NCI-H128 (cell line): ENCODE measurements around the gene SIDT1.

Experiments used
- DNase-seq: peaks from one replicate; lab custom pipeline; 2025; ENCODE audit not compliant: unreplicated experiment; lab: John Stamatoyannopoulos, UW

Gene SIDT1

DNA sequence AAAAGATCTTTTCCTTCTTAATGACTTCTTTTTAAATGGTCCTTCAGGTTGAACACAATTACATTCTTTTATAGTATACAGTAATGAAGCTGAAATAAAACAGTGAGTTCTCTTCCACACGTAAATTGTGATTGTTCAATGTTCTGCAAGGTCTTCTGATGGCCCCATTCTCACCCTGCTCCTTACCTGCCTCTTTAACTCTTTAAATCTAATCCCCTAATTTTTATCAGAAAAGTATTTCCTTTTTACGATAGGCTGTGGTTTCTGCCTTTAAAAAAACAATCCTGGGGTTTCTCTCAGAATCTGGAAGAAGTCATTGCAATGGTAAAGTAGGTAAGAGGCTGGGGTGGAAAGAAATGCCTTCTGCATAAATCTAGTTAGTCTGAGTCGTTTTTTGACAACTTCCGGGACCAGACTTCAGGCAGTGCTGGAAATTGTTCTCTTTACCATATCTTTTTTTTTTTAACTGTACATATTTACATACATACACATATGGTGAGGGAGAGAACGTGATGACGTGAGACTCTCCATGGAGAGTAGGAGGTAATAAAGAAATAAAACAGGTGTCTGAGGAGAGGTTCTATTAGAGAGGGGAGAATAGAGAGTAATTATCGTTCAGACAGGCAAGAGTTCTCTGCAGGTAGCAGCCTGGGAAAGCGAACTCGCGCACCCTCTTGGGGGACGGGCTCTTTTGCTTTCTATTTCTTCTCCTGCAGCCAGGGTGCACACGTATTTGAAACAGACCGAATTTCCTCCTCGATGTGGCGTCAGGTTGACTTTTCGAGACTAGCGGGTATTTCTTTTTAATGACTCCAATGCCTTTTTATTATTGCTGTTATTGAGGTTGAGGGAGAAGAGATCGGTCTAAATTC lies at the start of gene SIDT1:
Gene SIDT1, plus strand, starts transcription at position 730 of the 872 bp plus-strand sequence. CDS start 467 bp downstream, outside the sequence.
- DNase-seq: peak; percentile 51

DNA sequence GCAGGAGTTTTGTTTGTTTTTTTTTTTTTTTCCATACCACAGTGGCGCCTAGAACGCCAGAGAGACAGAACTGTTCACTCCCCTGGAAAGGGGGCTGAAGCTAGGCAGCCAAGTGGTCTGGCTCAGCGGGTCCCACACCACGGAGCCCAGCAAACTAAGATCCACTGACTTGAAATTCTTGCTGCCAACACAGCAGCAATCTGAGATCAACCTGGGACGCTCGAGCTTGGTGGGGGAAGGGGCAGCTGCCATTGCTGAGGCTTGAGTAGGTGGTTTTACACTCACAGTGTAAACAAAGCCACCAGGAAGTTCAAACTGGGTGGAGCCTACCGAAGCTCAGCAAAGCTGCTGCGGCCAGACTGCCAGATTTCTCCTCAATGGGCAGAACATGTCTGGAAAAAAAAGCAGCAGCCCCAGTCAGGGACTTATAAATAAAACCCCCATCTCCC lies 47.2 kb upstream of the SIDT1 start:
- no peak for DNase-seq

DNA sequence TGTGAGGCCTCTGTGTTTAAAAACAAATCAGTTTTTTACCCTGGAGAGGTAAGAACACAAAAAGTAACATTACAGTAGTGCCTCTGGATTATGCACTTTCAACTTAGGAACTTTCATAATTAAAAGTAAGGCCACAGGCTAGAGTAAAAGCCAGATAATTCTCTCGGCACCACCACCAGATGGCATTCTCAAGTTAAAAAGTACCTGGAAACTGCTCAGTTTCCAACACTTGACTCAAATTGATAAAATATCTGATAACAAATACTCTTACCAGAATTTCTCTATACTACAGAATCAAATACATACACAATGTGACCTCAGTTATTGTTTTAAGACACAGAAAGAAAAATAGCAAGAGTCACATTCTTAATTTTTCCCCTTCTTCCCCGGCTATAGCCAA lies 37.3 kb upstream of the SIDT1 start:
- no peak for DNase-seq

DNA sequence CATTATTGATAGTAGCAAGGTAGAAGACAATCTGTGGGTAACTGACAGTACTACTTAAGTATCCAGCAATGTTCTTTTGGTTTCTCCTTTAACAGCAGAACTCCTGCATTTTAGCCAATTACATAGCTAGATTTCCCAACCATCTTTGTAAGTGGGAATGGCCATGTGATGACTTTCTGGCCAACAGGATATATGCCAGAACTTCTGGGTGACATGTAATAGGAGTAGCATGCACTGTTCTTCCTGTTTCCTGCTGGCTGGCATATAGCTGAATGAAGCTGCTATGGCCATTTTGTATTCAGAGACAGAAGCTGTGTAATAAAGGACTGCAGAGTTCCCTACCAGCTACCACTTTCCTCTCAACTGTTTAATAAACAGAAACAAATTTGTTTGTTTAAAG lies 35.4 kb upstream of the SIDT1 start:
- DNase-seq: no peak

DNA sequence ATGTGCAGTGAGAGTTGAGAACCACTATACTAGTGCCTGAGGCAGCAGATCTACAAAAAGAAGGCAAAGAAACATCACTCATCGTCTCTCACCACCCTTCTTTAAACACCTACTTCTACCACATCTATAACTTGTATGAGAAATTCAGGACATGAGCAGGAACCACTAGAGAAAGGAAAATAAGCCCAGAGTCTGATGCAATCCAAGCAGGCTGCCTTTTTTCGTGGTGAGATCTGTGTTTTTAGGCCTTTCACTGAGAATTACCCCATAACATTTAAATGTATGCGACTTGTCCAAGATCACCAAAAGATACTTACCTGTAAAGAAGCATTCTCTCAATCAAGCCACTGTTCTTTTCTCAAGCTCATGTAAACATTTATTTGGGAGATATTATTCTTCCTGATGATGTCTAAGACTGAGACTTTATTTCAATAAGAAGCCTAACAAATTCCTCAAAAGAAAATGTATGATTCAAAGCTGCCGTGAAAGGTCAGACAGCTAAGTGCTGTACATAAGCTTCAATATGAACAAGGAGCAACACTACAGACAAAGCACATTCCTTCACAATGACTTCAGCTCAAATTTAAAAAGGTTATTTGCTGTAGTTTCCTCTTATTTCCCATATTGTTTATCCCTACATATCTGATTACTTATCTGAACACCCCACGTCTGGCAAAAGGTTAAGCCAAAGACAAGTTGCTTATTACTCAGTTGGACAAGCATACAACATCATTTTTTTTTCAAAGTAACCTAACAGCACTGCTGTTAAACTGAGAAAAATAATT lies 33.9 kb upstream of the SIDT1 start:
- no peak for DNase-seq

DNA sequence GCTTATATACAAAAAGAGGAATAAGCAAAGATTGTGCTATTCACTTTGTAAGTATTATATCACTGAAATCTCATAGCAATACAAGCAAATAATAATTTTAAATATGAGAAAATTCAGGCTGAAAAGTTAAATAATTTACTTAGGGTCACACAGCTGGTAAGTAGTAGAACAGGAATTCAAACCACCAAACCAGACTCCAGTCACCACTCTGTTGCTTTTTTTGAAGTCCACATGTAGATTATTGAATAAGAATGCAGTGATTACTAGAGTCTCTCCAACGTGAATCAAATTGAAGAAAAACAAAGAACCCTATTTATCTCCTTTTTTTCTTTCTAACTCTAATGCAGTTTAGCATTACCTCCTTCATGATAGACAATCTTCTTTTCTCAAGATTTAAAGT lies 33.3 kb upstream of the SIDT1 start:
- no peak for DNase-seq

DNA sequence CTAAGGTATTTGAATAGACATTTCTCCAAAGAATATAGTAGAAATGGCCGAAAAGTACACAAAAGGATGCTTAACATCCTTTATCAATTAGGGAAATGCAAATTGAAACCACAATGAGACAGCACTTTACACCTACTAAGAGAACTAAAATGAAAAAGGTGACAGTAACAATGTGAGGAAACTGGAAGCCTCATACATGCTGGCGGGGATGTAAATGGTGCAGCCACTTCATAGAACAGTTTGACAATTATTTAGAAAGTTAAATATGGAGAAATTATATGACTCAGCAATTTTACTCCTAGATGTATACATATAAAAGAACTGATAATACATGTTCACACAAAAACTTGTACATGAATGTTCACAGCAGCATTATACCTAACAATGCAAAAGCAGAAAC lies 30.8 kb upstream of the SIDT1 start:
- no peak for DNase-seq

DNA sequence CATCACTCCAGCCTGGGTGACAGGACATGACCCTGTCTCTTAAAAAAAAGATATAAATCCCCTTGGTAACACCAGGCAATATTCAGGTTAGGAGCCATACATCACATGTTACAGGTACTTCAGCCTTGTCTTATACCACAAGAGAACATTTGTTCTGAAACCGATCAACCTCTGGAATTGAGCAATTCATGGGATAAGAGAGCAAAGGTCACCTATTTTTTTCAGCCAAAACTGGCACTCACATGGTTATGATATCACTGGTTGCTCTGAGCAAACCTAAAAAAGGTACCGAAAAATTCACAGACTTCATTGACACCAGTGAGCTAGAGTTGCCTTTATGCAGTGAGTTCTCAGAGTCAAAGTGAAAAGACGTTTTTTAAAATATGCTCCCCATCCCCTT lies 26.5 kb upstream of the SIDT1 start:
- no peak for DNase-seq

DNA sequence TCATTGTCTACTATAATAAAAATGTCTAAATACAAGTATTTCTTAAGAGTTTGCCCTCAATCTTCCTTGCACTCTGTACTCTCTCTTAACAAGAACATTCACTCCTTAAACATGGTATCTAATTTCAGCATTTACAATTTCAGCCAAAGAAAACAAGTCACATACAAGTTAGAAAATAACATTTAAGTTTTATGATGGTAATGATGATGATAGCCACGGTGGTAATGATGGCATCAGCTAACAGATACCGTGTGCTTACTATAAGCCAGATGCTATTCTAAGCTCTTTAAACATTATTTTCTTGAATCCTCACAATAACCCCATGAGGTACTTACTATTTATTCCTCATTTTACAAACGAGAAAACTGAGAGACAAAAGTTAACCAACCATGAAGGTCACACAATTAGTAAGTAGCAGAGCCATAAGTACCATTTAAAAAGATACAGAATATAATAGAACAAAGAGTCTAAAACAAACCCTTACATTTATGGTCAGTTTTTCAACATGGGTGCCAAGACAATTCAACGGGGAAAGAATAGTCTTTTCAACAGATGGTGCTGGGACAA lies 24.8 kb upstream of the SIDT1 start:
- DNase-seq: no peak

DNA sequence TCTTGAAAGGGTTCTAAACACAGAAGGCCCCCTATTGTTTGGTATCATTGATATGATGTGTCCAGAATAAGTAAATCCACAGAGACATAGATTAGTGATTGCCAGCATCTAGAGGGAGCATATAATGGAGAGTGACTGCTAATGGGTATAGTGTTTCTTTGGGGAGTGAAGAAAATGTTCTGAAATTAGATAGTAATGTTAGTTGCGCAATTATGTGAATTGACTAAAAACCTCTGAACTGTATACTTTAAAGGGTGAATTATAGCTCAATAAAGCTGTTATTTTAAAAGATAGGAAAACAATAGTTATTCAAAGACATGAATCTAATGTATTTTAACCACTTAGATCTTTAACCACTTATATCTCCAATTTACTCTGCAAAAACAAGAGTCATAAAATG lies 23.4 kb upstream of the SIDT1 start:
- no peak for DNase-seq

DNA sequence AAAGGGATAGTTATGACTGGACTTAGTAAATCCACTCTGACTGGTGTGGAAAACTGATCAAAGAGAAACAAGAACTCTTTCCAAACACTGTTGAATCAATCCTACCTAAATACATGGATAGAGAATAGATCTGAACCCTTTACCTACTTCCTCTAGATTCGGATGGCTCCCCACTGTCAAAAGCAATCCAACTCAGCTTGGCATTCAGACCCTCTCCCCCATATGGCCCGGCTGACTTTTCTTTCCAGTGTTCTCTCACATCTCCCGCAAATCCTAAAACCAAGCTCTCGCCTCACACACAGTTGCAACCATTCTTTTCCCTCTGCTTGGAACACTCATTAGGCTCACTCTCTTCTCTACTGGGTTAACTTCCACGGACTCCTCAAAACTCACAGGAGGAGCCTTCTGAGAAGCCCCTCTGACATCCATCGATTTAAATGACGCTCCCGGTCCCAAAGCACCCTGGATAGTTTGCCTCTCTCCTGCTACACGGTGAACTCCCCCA lies 18.0 kb upstream of the SIDT1 start:
- DNase-seq: no peak

DNA sequence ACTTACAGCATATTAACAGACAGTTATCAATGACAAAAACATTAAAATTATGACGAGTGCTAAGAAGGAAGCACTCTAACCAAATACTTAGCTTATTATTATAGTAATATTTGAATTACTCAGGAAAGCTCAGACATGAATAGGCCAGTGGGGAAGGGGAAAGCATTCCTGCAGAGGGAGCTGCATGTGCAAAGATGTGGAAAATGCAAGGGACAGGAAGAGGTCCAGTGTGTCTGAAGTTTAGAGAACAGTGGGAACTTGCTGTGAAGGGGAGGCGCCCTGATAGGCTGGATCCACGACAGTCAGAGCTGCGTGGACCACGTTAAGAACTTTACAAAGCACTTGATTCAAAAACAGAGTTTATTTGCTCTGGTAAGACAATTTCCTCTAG lies 16.2 kb upstream of the SIDT1 start:
- DNase-seq: no peak

DNA sequence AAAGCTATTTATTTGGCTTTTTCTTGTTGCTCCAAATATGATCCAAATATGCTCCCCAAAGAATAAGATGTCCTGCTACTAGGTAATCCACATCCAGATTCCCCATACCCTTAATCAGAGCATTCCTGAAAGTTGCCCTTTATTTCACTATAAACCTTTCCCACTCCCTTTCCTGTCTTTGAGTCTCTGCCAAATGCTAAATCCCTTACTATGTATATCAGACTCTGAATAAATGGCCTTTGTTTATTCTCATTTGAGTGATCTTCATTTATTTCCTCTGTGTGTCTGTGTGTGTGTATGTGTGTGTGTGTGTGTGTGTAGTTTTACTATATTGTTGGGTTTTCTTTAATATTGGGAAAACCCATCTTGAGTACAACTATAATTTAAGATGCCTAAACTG lies 10.4 kb upstream of the SIDT1 start:
- no peak for DNase-seq

DNA sequence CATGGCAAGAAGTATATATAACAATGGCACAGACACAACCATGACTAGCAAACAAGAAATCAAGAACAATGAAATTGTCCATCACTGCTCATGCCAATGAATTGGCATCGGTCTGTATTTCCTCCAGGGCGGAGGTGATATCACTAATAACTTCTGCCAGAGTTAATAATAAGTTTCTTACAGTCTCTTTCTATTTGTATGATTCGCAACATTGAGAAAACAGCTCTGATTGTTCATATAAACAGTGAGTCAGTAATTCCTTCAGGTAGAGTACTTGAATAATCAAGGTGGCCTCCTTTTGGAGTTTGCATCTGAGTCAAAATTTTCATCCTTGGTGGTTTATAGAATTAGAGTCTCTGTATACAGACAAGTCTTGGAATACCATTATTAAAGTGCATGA lies 9.1 kb upstream of the SIDT1 start:
- DNase-seq: no peak

DNA sequence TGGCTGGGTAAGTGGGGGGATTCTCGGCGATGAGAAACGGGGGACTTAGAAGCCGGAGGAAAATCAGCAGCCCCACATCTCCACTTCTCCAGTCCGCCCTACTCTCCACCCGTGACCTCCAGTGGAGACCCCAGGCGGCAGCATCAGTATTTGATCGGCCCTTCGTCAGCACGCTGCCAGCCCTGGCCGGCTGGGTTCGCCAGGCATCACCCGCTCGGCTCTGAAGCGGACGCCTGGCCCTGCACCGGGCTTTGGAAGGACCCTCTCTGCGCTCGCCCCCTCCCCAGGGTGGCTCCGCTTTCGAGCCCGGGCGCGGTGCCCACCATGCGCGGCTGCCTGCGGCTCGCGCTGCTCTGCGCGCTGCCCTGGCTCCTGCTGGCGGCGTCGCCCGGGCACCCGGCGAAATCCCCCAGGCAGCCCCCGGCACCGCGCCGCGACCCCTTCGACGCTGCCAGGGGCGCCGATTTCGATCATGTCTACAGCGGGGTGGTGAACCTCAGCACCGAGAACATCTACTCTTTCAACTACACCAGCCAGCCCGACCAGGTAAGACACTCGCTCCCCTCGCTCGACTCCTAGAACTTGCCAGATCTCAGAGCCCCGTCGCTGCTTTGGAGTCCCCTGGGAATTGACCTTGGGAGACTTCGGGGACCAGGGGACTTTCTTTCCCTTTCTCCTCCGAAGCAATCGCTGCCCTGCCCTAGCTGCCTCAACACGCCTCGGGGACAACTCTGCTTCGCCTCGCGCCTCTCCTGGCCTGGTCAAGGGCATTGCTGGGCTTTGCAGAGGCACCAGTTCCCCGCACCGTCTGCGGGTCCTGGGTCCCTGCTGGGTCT lies 561 bp downstream of the SIDT1 start:
- peak; percentile 40 for DNase-seq

DNA sequence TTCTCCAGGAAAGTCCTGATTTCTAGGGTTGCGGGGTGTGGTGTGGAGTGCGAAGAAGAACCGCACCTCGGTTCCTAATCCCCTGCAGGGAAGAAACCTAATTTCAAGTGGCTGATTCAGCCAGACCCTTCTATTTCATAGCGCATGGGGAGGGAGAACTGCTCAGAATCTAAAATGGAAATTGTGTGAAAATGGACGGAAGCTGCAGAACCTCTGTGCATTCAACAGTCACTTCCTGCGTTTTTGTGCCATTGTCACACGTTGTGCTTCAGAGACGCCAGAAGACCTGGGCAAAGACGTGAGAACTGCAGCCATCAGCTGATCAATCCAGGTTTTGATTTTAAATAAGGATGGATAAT lies 1.2 kb downstream of the SIDT1 start:
- DNase-seq: no peak

DNA sequence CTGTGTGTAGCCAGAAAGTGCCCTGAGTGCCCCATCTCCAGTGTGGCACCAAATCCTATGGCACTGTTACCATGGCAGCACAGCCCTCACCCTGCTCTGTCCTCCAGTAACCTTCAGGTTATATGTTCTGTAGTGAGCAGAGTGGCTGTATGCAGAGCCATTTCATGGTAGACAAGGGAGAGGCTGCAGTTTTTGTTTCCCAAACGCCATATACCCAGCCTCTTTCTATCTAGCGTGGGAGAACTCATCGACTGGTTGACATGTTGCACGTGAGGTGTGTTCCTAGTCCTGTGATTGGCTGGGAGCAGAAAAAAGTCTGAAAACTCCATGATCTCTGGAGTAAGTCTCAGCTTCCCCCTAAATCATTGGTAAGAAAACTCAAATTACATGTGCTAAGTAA lies 2.0 kb downstream of the SIDT1 start:
- DNase-seq: no peak

DNA sequence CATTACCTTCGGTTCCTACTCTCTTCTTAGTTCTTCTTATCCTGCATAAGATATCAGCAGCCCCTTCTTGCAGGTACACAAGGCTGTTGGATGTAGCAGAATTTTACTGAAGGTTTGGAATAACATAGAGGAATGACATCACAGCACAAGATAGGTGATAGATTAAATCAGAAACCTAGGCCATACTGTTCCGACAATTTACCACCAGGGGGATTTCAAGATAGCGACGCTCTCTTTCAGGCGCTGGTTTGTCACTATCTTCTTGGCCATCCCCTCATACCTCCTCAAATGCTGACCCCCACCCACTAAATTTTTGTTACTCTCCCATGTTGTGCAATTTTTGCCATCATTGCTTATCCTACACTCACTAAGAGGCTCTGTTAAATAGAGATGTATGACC lies 3.5 kb downstream of the SIDT1 start:
- no peak for DNase-seq

DNA sequence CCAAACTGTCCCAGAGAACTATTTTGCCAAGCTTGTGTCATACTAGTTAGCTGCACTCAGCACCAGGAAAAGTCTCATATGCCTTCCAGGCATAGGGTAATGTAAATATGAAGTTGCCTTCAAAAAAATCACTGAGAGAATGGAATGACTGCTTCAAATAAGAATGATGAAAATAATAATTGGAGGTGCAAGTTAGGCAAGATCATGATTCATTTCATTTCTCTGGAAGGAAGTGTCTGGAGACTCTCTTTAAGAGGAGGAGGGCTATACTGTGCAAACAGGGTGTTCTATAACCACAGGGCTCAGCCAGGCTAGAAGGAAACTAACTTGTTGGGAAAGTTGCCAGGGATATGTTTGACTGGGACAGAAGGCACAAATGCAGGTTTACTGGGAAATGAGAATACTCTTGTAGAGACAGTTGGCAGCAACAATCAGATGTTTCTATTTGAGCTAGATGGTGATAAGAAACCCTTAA lies 4.3 kb downstream of the SIDT1 start:
- no peak for DNase-seq

DNA sequence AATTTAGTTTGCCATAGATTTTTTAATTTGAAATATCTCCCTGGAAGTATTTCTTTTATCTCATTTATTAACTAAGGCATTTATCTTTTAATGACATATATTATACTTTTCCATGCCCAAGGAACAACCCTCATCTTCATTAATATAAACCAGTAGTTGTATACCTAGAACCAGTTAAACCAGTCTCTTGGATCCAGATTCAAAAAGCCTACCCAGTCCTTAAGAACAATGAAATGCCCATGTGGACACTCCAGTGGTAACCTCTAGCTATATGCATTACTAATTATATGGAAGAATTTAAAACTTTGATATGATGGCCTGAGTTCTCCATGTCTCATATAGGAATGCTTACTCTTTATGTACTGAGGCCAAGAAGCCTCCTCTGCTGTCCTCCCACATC lies 4.8 kb downstream of the SIDT1 start:
- no peak for DNase-seq

DNA sequence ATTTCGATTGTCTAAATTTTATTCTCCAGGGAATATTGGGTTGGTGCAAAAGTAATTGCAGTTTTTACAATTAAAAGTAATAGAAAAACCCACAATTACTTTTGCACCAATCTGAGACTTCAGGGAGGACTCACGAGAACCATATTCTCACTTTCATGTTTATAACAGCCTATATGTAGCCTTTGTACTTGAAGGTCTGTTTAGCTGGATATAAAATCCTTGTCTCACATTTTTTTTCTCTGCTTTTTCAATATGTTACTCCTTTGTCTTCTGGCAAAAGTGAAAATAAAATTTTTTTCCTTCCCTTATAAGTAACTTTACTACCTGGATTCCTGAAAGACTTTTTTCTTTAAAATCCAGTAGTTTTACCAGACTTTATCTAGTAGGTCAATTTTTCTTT lies 9.2 kb downstream of the SIDT1 start:
- DNase-seq: no peak
